ENCODE results near the gene RNF157.
"Not testable (repeated sequence)": the region's sequence is repeated elsewhere in the genome, so short reads cannot be mapped to it uniquely, and the experiment has no call there.

RNF157 gene

GRCh38 chr17:76270770-76271668 lies 30.7 kb upstream of the RNF157 start:
- Histone ChIP-seq H3K9me3 (ENCODE audit: severe bottlenecking) (no peaks in the 10 kb centered on the region), H3K4me3 (ENCODE audit: low read depth, low read length) (no peak overlapping the region), H3K27me3 (ENCODE audit: insufficient read depth, low read depth, severe bottlenecking) (no peaks in the 10 kb centered on the region), H3K36me3 (peaks cover 50% of the 10 kb centered on the region), H3K27ac (no peak overlapping the region; the same call in 1 of the 2 replicates)
- no peak for DNase-seq
- no peak for TF ChIP-seq CTCF (IDR thresholded peaks at IDR 0.05; ENCODE audit: low read depth, low read length)

DNA sequence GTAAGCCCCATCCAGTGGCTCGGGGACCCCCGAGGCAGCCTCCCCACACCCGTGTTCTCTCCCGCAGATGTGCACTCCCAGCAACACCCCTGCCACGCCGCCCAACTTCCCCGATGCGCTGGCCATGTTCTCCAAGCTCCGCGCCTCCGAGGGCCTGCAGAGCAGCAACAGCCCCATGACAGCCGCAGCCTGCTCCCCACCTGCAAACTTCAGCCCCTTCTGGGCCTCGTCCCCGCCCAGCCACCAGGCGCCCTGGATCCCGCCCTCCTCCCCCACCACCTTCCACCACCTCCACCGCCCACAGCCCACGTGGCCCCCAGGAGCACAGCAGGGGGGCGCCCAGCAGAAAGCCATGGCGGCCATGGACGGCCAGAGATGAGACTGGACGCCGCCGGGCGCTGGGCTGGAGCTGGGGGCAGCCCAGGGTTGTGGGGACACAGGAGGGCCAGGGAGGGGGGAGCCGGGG lies 29.9 kb upstream of the RNF157 start:
- H3K27ac ChIP-seq: no peak overlapping the region
- no peak for TF ChIP-seq CTCF (IDR thresholded peaks at IDR 0.05; ENCODE audit: low read depth, low read length)
- DNase-seq: no peak
- H3K4me3 ChIP-seq (ENCODE audit: low read depth, low read length): no peak overlapping the region
- H3K9me3 ChIP-seq (ENCODE audit: severe bottlenecking): no peaks in the 10 kb centered on the region
- H3K27me3 ChIP-seq (ENCODE audit: insufficient read depth, low read depth, severe bottlenecking): no peaks in the 10 kb centered on the region
- H3K36me3 ChIP-seq: peaks cover 53% of the 10 kb centered on the region

- H3K27ac ChIP-seq: no peak overlapping the region
- DNase-seq: no peak
- no peaks in the 10 kb centered on the region for H3K9me3 ChIP-seq (ENCODE audit: severe bottlenecking)
- no peaks in the 10 kb centered on the region for H3K27me3 ChIP-seq (ENCODE audit: insufficient read depth, low read depth, severe bottlenecking)
- no peak overlapping the region for H3K4me3 ChIP-seq (ENCODE audit: low read depth, low read length)
- peaks cover 53% of the 10 kb centered on the region for H3K36me3 ChIP-seq
- no peak for TF ChIP-seq CTCF (IDR thresholded peaks at IDR 0.05; ENCODE audit: low read depth, low read length)
These were observed 29.0 kb upstream of the RNF157 start for GRCh38 chr17:76268991-76269981.

DNA sequence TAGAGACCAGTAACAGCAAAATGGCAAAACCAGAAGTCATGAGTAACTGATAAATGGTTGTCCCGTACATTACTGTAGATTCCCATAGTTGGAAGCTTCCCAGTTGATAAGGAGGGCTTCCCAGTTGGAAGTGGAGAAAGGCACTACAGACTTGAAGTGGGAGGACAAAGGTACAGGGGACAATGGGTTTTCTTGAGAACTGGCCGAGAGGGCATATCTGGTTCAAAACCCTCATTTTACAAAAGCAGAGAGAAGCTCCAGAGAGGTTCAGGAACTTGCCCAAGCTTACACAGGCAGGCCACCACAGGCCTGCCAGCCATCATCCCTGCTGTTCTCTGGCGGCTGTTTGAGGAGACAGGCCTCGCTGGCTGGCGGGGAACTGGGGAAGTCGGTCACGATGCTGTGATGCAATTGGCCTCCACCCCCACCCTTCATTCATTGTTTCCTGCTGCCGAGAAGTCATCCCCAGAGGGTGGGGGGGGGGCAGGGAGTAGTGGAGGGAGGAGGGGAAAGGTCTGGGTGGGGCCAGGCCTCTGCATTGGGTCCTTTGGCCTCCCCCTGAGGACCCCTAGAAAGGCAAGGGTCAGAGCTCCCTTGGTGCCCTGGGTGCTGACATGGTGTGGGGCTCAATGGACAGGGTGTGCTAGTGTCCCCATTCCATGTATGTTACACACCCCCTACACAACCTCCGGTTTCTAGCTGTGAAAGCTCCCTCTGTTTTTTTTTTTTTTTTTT lies 27.9 kb upstream of the RNF157 start:
- Histone ChIP-seq H3K27me3 (ENCODE audit: insufficient read depth, low read depth, severe bottlenecking) (no peaks in the 10 kb centered on the region), H3K27ac (0 out of 2 replicates have a peak overlapping the region, but pooled peaks have one; percentile 8), H3K4me3 (ENCODE audit: low read depth, low read length) (no peak overlapping the region), H3K9me3 (ENCODE audit: severe bottlenecking) (no peaks in the 10 kb centered on the region), H3K36me3 (peaks cover 53% of the 10 kb centered on the region)
- DNase-seq: no peak
- TF ChIP-seq CTCF (IDR thresholded peaks at IDR 0.05; ENCODE audit: low read depth, low read length): no peak

GRCh38 chr17:76267581-76268001 lies 27.3 kb upstream of the RNF157 start:
- not testable (repeated sequence) for H3K27ac ChIP-seq; H3K27me3 ChIP-seq (ENCODE audit: insufficient read depth, low read depth, severe bottlenecking); DNase-seq; H3K9me3 ChIP-seq (ENCODE audit: severe bottlenecking); H3K4me3 ChIP-seq (ENCODE audit: low read depth, low read length)
- peaks cover 53% of the 10 kb centered on the region for H3K36me3 ChIP-seq

Data from WERI-Rb-1 (cell line).